Activated naive CD4-positive, alpha-beta T cell treated with anti-CD3 and anti-CD28 coated beads for 36 hours (primary cell): ENCODE results near the gene CMIP. TPM values are rescaled to one million over a fixed set of nuclear protein-coding genes. Genes with fewer than 3 reads are reported as not detected.

Source experiments
- CTCF ChIA-PET: fragments of 350-600 bp; sonication (Branson Sonifier 250); formaldehyde crosslinking; loops from one replicate; lab custom pipeline; 2021; ENCODE audit warnings: antibody characterized with exemption; lab: Charles Lee
- DNase-seq: peaks from one replicate; pipeline ENCODE4 v3.0.0-alpha.2; 2020
- H3K27ac Mint-ChIP-seq: one replicate; pipeline ENCODE4 v1.8.0; 2021; ENCODE audit warnings: mild to moderate bottlenecking, mixed read lengths
- H3K27me3 Mint-ChIP-seq: one replicate; pipeline ENCODE4 v1.8.0; 2021; ENCODE audit warnings: low read depth, mixed read lengths
- H3K36me3 Mint-ChIP-seq: one replicate; pipeline ENCODE4 v1.8.0; 2021; ENCODE audit warnings: low read depth, mixed read lengths
- H3K4me1 Mint-ChIP-seq: one replicate; pipeline ENCODE4 v1.8.0; 2021; ENCODE audit warnings: low read depth, mixed read lengths
- H3K4me3 Mint-ChIP-seq: one replicate; pipeline ENCODE4 v1.8.0; 2021; ENCODE audit warnings: mild to moderate bottlenecking, moderate library complexity, mixed read lengths
- H3K9me3 Mint-ChIP-seq: one replicate; pipeline ENCODE4 v1.8.0; 2021; ENCODE audit warnings: mixed read lengths
- intact Hi-C: fragments of 100-400 bp; cut with micrococcal nuclease; formaldehyde crosslinking; loops from one replicate; pipeline ENCODE4 v1.15.1; 2023
- total RNA-seq, 2 experiments: library from RNA; stranded (reverse); gene quantifications; one replicate each; pipeline ENCODE4 v1.2.3, GENCODE V29; 2021

CMIP gene
- total RNA-seq, 2 experiments from 2014 or later: 28.6 to 28.8 TPM

- H3K4me1 Mint-ChIP-seq: peaks cover 37% of the 10 kb centered on the region
- H3K4me3 Mint-ChIP-seq: peak overlapping the region; percentile 80
- peaks cover 5% of the 10 kb centered on the region for H3K9me3 Mint-ChIP-seq
- DNase-seq: no peak
- H3K27ac Mint-ChIP-seq: peak overlapping the region; percentile 57
- CTCF ChIA-PET: interaction anchor here (1.7 to 3.6 kb wide), 3 partner anchors 13 to 314 kb away, joined by 6 to 13 read pairs (median 13); no protein-coding TSS in a partner anchor
- intact Hi-C loops: loop anchor here (5.0 kb wide), 2 partner anchors 270 to 405 kb away; partner anchors contain the start of gene GAN
- no peaks in the 10 kb centered on the region for H3K27me3 Mint-ChIP-seq
- no peaks in the 10 kb centered on the region for H3K36me3 Mint-ChIP-seq
Measured at GRCh38 chr16:81717662-81718189, 273.1 kb downstream of the CMIP start.

- H3K4me1 Mint-ChIP-seq: peaks cover 37% of the 10 kb centered on the region
- no peak for DNase-seq
- no peaks in the 10 kb centered on the region for H3K36me3 Mint-ChIP-seq
- H3K4me3 Mint-ChIP-seq: peak overlapping the region; percentile 80
- H3K27me3 Mint-ChIP-seq: no peaks in the 10 kb centered on the region
- peak overlapping the region; percentile 86 for H3K27ac Mint-ChIP-seq
- peaks cover 5% of the 10 kb centered on the region for H3K9me3 Mint-ChIP-seq
- CTCF ChIA-PET: interaction anchor here (0.9 to 3.6 kb wide), 5 partner anchors 12 to 316 kb away, joined by 3 to 13 read pairs (median 6); no protein-coding TSS in a partner anchor
- intact Hi-C loops: loop anchor here (1.0 to 5.0 kb wide), 3 partner anchors 12 to 406 kb away; partner anchors contain the start of gene GAN
Measured at GRCh38 chr16:81718637-81719036, 274.0 kb downstream of the CMIP start.

- H3K4me3 Mint-ChIP-seq: no peak overlapping the region
- no peak overlapping the region for H3K27ac Mint-ChIP-seq
- H3K27me3 Mint-ChIP-seq: no peaks in the 10 kb centered on the region
- intact Hi-C loops: loop anchor here (1.0 to 5.0 kb wide), 4 partner anchors 10 to 513 kb away; partner anchors contain the start of gene GAN
- no peak for DNase-seq
- H3K9me3 Mint-ChIP-seq: peaks cover 5% of the 10 kb centered on the region
- H3K36me3 Mint-ChIP-seq: no peaks in the 10 kb centered on the region
- CTCF ChIA-PET: interaction anchor here (1.5 to 3.6 kb wide), 2 partner anchors 10 to 94 kb away, joined by 3 to 13 read pairs; no protein-coding TSS in a partner anchor
- peaks cover 30% of the 10 kb centered on the region for H3K4me1 Mint-ChIP-seq
Measured at GRCh38 chr16:81719993-81720392, 275.4 kb downstream of the CMIP start.

- Mint-ChIP-seq H3K36me3 (no peaks in the 10 kb centered on the region), H3K27ac (peak overlapping the region; percentile 1), H3K4me1 (peaks cover 18% of the 10 kb centered on the region), H3K27me3 (no peaks in the 10 kb centered on the region), H3K4me3 (no peak overlapping the region), H3K9me3 (peaks cover 5% of the 10 kb centered on the region)
- DNase-seq: no peak
- intact Hi-C loops: loop anchor here (5.0 kb wide), 1 partner anchor 514 kb away; no protein-coding TSS in a partner anchor
- CTCF ChIA-PET: interaction anchor here (0.7 to 5.7 kb wide), 7 partner anchors 9 to 354 kb away, joined by 3 to 67 read pairs (median 4); no protein-coding TSS in a partner anchor
Measured at GRCh38 chr16:81720973-81721906, 276.6 kb downstream of the CMIP start.

- Mint-ChIP-seq H3K4me1 (peaks cover 3% of the 10 kb centered on the region), H3K4me3 (no peak overlapping the region), H3K9me3 (peaks cover 5% of the 10 kb centered on the region), H3K36me3 (no peaks in the 10 kb centered on the region), H3K27ac (no peak overlapping the region), H3K27me3 (no peaks in the 10 kb centered on the region)
- intact Hi-C loops: loop anchor here (1.0 to 5.0 kb wide), 5 partner anchors 15 to 516 kb away; no protein-coding TSS in a partner anchor
- DNase-seq: peak; percentile 53
- CTCF ChIA-PET: interaction anchor here (0.6 to 5.7 kb wide), 17 partner anchors 8 to 518 kb away, joined by 3 to 67 read pairs (median 4); no protein-coding TSS in a partner anchor
Measured at GRCh38 chr16:81723098-81723723, 278.6 kb downstream of the CMIP start.

GRCh38 chr16:81728435-81728834 is 283.8 kb downstream of the CMIP start:
- Mint-ChIP-seq H3K36me3 (no peaks in the 10 kb centered on the region), H3K27me3 (no peaks in the 10 kb centered on the region), H3K4me1 (peaks cover 16% of the 10 kb centered on the region), H3K9me3 (no peaks in the 10 kb centered on the region), H3K27ac (peak overlapping the region; percentile 41), H3K4me3 (no peak overlapping the region)
- CTCF ChIA-PET: interaction anchor here (2.3 kb wide), 1 partner anchor 10 kb away, joined by 11 read pairs; no protein-coding TSS in a partner anchor
- intact Hi-C loops: no loop called here
- no peak for DNase-seq

GRCh38 chr16:81729451-81729850 is 284.8 kb downstream of the CMIP start:
- intact Hi-C loops: no loop called here
- H3K4me3 Mint-ChIP-seq: peak overlapping the region; percentile 30
- no peaks in the 10 kb centered on the region for H3K27me3 Mint-ChIP-seq
- no peak for DNase-seq
- peaks cover 16% of the 10 kb centered on the region for H3K4me1 Mint-ChIP-seq
- no peaks in the 10 kb centered on the region for H3K9me3 Mint-ChIP-seq
- no peaks in the 10 kb centered on the region for H3K36me3 Mint-ChIP-seq
- CTCF ChIA-PET: interaction anchor here (0.9 to 2.8 kb wide), 13 partner anchors 9 to 319 kb away, joined by 3 to 15 read pairs (median 4); no protein-coding TSS in a partner anchor
- peak overlapping the region; percentile 26 for H3K27ac Mint-ChIP-seq

GRCh38 chr16:81730090-81731051 is 285.8 kb downstream of the CMIP start:
- peak; percentile 67 for DNase-seq
- H3K27me3 Mint-ChIP-seq: no peaks in the 10 kb centered on the region
- intact Hi-C loops: loop anchor here (1.0 to 10.0 kb wide), 3 partner anchors 11 to 1206 kb away; partner anchors contain the start of gene CDYL2

GRCh38 chr16:81731649-81732048 is 287.0 kb downstream of the CMIP start:
- H3K4me1 Mint-ChIP-seq: peaks cover 16% of the 10 kb centered on the region
- no peaks in the 10 kb centered on the region for H3K36me3 Mint-ChIP-seq
- DNase-seq: no peak
- CTCF ChIA-PET: interaction anchor here (0.6 to 2.8 kb wide), 4 partner anchors 8 to 456 kb away, joined by 3 to 15 read pairs (median 4); no protein-coding TSS in a partner anchor
- intact Hi-C loops: loop anchor here (10.0 kb wide), 2 partner anchors 927 to 1207 kb away; partner anchors contain the start of gene CDYL2
- no peak overlapping the region for H3K27ac Mint-ChIP-seq
- no peaks in the 10 kb centered on the region for H3K9me3 Mint-ChIP-seq
- no peak overlapping the region for H3K4me3 Mint-ChIP-seq
- H3K27me3 Mint-ChIP-seq: no peaks in the 10 kb centered on the region

More at GRCh38 chr16:81730090-81731051, 285.8 kb downstream of the CMIP start:
- no peaks in the 10 kb centered on the region for H3K9me3 Mint-ChIP-seq
- H3K27ac Mint-ChIP-seq: peak overlapping the region; percentile 74
- CTCF ChIA-PET: interaction anchor here (0.5 to 2.8 kb wide), 17 partner anchors 8 to 696 kb away, joined by 3 to 15 read pairs (median 3); partner anchors contain the start of gene ATMIN
- peaks cover 16% of the 10 kb centered on the region for H3K4me1 Mint-ChIP-seq
- peak overlapping the region; percentile 75 for H3K4me3 Mint-ChIP-seq
- no peaks in the 10 kb centered on the region for H3K36me3 Mint-ChIP-seq

GRCh38 chr16:81732699-81733098 is 288.1 kb downstream of the CMIP start:
- Mint-ChIP-seq H3K27me3 (no peaks in the 10 kb centered on the region), H3K4me1 (peaks cover 17% of the 10 kb centered on the region), H3K27ac (no peak overlapping the region), H3K36me3 (no peaks in the 10 kb centered on the region), H3K4me3 (no peak overlapping the region), H3K9me3 (no peaks in the 10 kb centered on the region)
- intact Hi-C loops: loop anchor here (10.0 kb wide), 2 partner anchors 928 to 1208 kb away; partner anchors contain the start of gene CDYL2
- CTCF ChIA-PET: interaction anchor here (0.7 to 1.8 kb wide), 4 partner anchors 110 to 656 kb away, joined by 3 to 4 read pairs (median 4); partner anchors contain the start of gene C16orf46
- DNase-seq: no peak
